Retina (tissue), 1 donor: Measurements from ENCODE around the gene ACO2.
A peak's percentile ranks its signal among the peaks of the same experiment; 100 is the strongest.
"Not testable (repeated sequence)": the region's sequence is repeated elsewhere in the genome, so short reads cannot be mapped to it uniquely, and the experiment has no call there.

Experiments
- DNase-seq: peaks from one replicate; pipeline ENCODE4 v3.0.0-alpha.2; 2016

The ACO2 gene

GRCh38 chr22:41543854-41544670 lies 75.1 kb downstream of the ACO2 start, which contains the start of gene POLR3H:
Gene POLR3H, minus strand, starts transcription at chr22:41544470. Its CDS starts 369 bp downstream, at chr22:41544101.
- DNase-seq: peak; percentile 98

- DNase-seq: no peak
Measured at GRCh38 chr22:41544671-41545476, 76.0 kb downstream of the ACO2 start.

- no peak for DNase-seq
Measured at GRCh38 chr22:41548830-41549211, 79.9 kb downstream of the ACO2 start.

GRCh38 chr22:41550952-41551491 lies 82.1 kb downstream of the ACO2 start:
- DNase-seq: no peak

- no peak for DNase-seq
Measured at GRCh38 chr22:41551877-41552582, 83.1 kb downstream of the ACO2 start.

GRCh38 chr22:41555325-41555982 lies 86.5 kb downstream of the ACO2 start:
- DNase-seq: no peak

- peak; percentile 9 for DNase-seq
Measured at GRCh38 chr22:41556561-41556960, 87.6 kb downstream of the ACO2 start.

GRCh38 chr22:41557401-41558240 lies 88.7 kb downstream of the ACO2 start:
- peak; percentile 74 for DNase-seq

- DNase-seq: not testable (repeated sequence)
Measured at GRCh38 chr22:41558241-41558630, 89.3 kb downstream of the ACO2 start.

- peak; percentile 57 for DNase-seq
Measured at GRCh38 chr22:41560095-41560471, 91.2 kb downstream of the ACO2 start.

- DNase-seq: no peak
Measured at GRCh38 chr22:41561335-41561734, 92.4 kb downstream of the ACO2 start.

- no peak for DNase-seq
Measured at GRCh38 chr22:41561788-41562187, 92.9 kb downstream of the ACO2 start.

GRCh38 chr22:41562461-41562860 lies 93.5 kb downstream of the ACO2 start:
- peak; percentile 27 for DNase-seq

- DNase-seq: peak; percentile 42
Measured at GRCh38 chr22:41563051-41563711, 94.3 kb downstream of the ACO2 start.

GRCh38 chr22:41564563-41564962 lies 95.6 kb downstream of the ACO2 start:
- DNase-seq: no peak

GRCh38 chr22:41565403-41566054 lies 96.6 kb downstream of the ACO2 start:
- no peak for DNase-seq

- no peak for DNase-seq
Measured at GRCh38 chr22:41567512-41567768, 98.5 kb downstream of the ACO2 start.

- DNase-seq: peak; percentile 71
Measured at GRCh38 chr22:41568811-41569210, 99.9 kb downstream of the ACO2 start.

GRCh38 chr22:41570221-41570620 lies 101.3 kb downstream of the ACO2 start:
- no peak for DNase-seq

GRCh38 chr22:41571786-41572185 lies 102.9 kb downstream of the ACO2 start:
- no peak for DNase-seq

- not testable (repeated sequence) for DNase-seq
Measured at GRCh38 chr22:41572305-41572704, 103.4 kb downstream of the ACO2 start.
